Neural progenitor cell (in vitro differentiated cells): ENCODE results near the gene IGF2.

Experiments used
- EZH2 ChIP-seq: fragments of 200-600 bp; sonication (generic); IDR thresholded peaks from 2 replicates; pipeline ENCODE4 v1.6.1; 2017; ENCODE audit warnings: antibody characterized with exemption, mild to moderate bottlenecking, moderate library complexity
- EZH2phosphoT487 ChIP-seq: fragments of 200-600 bp; sonication (generic); IDR thresholded peaks from 2 replicates; pipeline ENCODE4 v1.6.1; 2017; ENCODE audit warnings: antibody characterized with exemption
- TF ChIP-seq, protein P1 (sequence below): fragments of 200-600 bp; sonication (generic); IDR thresholded peaks from 2 replicates; pipeline ENCODE4 v1.5.1; 2017; ENCODE audit warnings: antibody characterized with exemption, mild to moderate bottlenecking

GRCh38 chr11:2095542-2095941 is 43.6 kb downstream of the IGF2 start:
- TF ChIP-seq, protein P1, sequence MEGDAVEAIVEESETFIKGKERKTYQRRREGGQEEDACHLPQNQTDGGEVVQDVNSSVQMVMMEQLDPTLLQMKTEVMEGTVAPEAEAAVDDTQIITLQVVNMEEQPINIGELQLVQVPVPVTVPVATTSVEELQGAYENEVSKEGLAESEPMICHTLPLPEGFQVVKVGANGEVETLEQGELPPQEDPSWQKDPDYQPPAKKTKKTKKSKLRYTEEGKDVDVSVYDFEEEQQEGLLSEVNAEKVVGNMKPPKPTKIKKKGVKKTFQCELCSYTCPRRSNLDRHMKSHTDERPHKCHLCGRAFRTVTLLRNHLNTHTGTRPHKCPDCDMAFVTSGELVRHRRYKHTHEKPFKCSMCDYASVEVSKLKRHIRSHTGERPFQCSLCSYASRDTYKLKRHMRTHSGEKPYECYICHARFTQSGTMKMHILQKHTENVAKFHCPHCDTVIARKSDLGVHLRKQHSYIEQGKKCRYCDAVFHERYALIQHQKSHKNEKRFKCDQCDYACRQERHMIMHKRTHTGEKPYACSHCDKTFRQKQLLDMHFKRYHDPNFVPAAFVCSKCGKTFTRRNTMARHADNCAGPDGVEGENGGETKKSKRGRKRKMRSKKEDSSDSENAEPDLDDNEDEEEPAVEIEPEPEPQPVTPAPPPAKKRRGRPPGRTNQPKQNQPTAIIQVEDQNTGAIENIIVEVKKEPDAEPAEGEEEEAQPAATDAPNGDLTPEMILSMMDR, result no peak
- TF ChIP-seq EZH2 (no peak), EZH2phosphoT487 (no peak)
